AML-193 (cell line): ENCODE data around the gene ADAMTS20.
"Not testable (repeated sequence)": the region's sequence is repeated elsewhere in the genome, so short reads cannot be mapped to it uniquely, and the experiment has no call there.

Experiments used
- DNase-seq, 2 experiments: peaks; one replicate each; lab custom pipeline; 2025; lab: John Stamatoyannopoulos, UW

The ADAMTS20 gene

GRCh38 chr12:43551971-43552559, at the start of gene ADAMTS20:
ADAMTS20 (minus strand) TSS chr12:43552203; CDS start chr12:43551921, 282 bp downstream.
- DNase-seq, result no peak

- no peak for DNase-seq
Measured at GRCh38 chr12:43599708-43600107, 47.7 kb upstream of the ADAMTS20 start.

DNA sequence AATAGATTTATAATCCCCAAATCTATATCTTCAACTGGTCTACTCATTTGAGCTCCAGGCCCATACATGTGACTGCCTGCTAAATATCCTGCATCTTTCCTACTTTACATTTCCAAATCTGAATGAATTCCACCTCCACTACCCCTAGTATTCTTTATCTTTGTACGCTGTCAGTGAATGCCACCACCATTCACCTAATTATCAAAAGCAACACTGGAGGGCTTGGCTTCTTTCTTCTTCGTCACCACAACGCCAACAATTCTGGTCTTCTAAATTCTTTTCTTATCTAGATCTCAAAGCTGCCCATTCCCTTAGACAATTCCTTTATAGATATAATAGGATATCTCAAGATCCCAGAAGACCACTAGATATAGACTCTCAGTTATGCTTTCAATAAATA, 47.1 kb upstream of the ADAMTS20 start:
- DNase-seq, result no peak

DNA sequence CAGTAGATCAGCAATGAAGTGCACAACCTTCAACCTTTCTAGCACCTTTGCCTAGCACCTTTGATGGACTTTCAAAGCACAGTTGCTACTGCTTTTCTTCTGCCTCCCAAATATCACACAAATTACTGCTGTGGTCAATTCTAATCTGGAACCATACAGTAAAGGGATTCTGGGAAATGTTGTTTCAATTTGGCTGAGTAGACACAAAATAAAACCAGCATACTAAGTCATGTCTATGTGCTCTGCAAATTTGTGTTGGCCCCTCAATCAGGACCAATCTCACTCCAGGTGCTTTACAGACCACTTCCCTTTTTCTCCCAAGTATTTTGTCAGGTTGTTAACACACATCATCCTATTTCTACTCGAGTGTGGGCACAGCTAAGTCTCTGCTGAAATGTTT, 38.3 kb upstream of the ADAMTS20 start:
- DNase-seq, result no peak

DNA sequence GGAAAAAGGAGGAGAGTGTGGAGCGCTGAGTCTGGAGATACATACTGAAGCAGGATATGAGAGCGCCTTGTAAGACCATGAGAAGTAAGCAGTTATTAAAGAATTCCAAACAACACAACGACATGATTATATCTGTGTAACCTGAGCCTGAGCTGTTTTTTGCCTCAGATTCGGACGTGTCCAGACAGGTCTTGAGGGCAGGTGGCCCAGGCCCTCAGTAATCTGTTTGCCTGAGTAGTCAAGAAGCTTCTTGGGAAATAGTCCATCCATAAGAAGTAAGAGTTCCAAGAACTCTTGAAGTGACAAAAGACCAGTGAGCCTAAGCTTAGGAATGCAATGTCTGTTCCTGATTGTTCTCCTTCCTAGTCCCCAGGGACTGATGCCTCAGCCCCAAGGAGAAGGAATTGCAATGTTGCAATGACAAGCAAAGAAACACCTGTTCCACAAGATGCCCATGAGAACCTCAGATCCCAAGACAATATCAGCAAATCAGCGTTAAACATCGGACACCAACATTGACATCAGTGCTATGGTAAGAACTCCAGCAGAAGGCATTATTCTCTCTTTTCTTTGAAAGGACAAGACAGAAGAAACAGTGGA, 34.7 kb upstream of the ADAMTS20 start:
- DNase-seq, result no peak

GRCh38 chr12:43585676-43586075, 33.7 kb upstream of the ADAMTS20 start:
- DNase-seq, result no peak

DNA sequence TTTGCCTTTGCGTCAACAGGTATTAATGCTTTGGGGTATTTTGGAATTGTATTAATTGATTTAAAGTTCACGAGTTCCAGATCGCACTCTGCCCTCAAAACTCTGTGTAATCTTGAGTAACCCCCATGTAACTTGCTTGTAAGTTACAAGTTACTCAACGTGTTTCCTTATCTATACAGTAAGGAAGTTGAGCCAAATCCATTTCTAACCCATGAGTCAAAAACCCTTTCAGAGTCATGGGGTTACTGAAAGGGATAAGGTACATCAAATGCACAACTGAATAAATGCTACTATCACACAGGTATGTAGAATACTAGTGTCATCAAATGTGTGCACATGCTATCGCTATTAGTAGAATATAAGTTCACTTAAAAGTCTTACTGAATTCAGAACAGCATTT, 28.6 kb upstream of the ADAMTS20 start:
- no peak for DNase-seq

GRCh38 chr12:43579206-43579605, 27.2 kb upstream of the ADAMTS20 start:
- no peak for DNase-seq

GRCh38 chr12:43578782-43579181, 26.8 kb upstream of the ADAMTS20 start:
- no peak for DNase-seq

GRCh38 chr12:43577381-43577780, 25.4 kb upstream of the ADAMTS20 start:
- no peak for DNase-seq

GRCh38 chr12:43576162-43576561, 24.2 kb upstream of the ADAMTS20 start:
- no peak for DNase-seq

- no peak for DNase-seq
Measured at GRCh38 chr12:43571885-43572284, 19.9 kb upstream of the ADAMTS20 start.

- DNase-seq, result no peak
Measured at GRCh38 chr12:43556057-43556456, 4.1 kb upstream of the ADAMTS20 start.

GRCh38 chr12:43551279-43551970, 578 bp downstream of the ADAMTS20 start:
- DNase-seq, result no peak

DNA sequence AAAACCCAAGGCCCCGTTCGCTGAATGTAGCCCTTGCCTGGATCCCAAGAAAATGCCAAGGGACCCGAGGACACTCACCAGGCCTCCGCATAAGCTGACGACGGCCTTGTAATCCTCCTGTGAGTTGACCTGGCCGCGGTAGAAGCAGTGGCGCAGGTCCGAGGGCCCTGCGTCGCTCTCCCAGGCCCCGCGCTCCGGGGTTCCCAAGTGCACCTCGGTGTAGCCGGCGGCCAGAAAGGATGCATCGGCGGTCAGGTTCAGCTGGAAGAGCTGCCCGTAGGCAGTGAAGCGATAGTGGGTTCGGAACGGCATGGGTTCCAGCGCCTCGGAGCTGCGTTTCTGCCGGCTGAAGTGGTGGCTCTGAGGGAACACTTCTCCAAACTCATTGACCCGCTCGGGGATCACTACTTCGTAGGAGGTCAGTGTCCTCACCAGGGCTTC, 1.2 kb downstream of the ADAMTS20 start:
- no peak for DNase-seq

DNA sequence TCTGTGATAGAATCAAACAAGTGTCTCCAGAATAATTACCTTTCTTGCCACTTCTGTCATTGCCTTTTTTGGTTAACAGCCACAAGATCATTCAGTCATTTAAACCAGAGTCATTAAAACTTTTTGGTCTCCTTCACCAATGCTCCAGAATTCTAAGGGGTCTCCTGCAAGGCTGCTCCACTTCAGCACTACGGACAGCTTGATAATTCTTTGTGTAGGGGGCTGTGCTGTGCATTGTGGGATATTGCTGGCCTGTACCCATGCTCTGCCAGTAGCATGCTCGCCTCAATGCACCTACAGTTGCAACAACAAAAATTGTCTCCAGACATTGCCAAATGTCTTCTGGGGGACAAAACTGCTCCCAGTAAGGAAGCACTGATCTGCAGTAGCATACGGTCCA, 7.3 kb downstream of the ADAMTS20 start:
- no peak for DNase-seq

DNA sequence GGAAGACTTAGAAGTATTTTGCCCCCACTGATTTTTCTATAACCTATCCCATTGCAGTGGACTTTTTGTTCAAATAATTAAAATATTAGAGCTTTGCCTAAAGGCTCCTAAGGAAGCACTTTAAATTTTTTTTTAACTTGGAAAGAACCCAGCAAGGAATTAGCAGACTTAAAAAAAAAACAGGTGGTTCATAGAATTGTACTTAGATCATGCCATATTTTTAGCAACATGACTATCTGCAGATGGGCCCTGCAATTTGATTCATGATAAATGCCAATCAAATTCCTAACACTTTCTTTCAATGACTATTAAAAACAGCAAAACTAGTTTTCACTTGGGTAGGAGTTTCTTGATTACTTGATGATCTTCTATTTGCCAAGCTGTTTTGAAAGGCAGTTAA, 11.5 kb downstream of the ADAMTS20 start:
- DNase-seq, result no peak

DNA sequence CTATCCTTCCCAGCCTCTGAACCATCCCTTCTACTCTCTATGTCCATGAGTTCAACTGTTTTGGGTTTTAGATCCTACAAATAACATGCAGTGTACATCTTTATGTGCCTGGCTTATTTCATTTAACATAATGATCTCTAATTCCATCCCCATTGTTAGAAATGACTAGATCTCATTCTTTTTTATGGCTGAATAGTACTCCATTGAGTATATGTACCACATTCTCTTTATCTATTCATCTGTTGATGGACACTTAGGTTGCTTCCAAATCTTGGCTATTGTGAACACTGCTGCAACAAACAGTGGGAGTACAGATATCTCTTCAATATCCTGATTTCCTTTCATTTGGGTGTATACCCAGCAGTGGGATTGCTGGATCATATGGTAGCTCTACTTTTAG, 14.3 kb downstream of the ADAMTS20 start:
- not testable (repeated sequence) for DNase-seq

DNA sequence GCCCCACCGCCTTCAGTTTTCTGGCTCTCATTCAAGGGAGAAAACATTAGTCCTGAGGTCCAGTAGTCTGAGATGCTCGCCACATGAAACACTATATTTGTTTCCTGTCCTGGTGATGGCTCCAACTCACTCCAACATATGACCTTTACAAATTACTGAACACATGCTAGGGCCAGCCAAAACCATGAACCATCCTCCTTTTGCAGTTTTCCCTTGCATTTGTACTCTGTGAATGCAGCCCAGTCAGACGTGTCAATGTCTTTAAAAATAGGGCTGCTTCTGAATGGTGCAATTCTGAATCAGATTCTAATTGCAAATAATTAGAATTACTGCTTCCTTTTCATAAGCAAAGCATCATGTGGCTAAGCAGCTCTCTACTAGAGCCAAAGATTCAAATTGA, 36.0 kb downstream of the ADAMTS20 start:
- no peak for DNase-seq

GRCh38 chr12:43501703-43502102, 50.3 kb downstream of the ADAMTS20 start:
- peak; percentile 54 to 57 for DNase-seq

- DNase-seq, result no peak
Measured at GRCh38 chr12:43493261-43493797, 58.7 kb downstream of the ADAMTS20 start.

GRCh38 chr12:43482311-43483085, 69.5 kb downstream of the ADAMTS20 start:
- DNase-seq, result peak; percentile 71 to 81
